Pulmonary artery endothelial cell (primary cell): ENCODE results near the gene NACAD. TPM values are rescaled to one million over a fixed set of nuclear protein-coding genes. Genes with fewer than 3 reads are reported as not detected.

Experiments used
- total RNA-seq: library from RNA; depleted of rRNA; stranded (reverse); fragments of >200 nt; gene quantifications from 2 replicates; pipeline ENCODE4 v1.2.3, GENCODE V29; 2014

NACAD gene
- total RNA-seq, 1 donor from 2014 or later = 0.59 TPM

Other genes starting within 250 kb of the NACAD start
- 234 and 260 TPM in 2 replicates for gene H2AZ2, start 240.9 kb downstream of the NACAD start, total RNA-seq
- gene PURB, start 203.4 kb downstream of the NACAD start, total RNA-seq = 19.8 and 22.6 TPM in 2 replicates
- gene MYO1G, start 110.0 kb downstream of the NACAD start, total RNA-seq = 0.11 and 0.13 TPM in 2 replicates
- gene CCM2, start 88.8 kb downstream of the NACAD start, total RNA-seq = 74.8 and 81.1 TPM in 2 replicates
- gene TBRG4, start 22.7 kb upstream of the NACAD start, total RNA-seq = 79.0 and 88.3 TPM in 2 replicates
- not detected in 2 replicates for gene RAMP3, start 68.8 kb upstream of the NACAD start, total RNA-seq